PC-3 (cell line): ENCODE data around the gene ASPA.

ENCODE experiments used
- EZH2 ChIP-seq: fragments of 300-600 bp; sonication (generic); IDR thresholded peaks from one replicate; pipeline ENCODE4 v1.6.1; 2017; ENCODE audit warnings: antibody characterized with exemption, mild to moderate bottlenecking, low read length; ENCODE audit not compliant: unreplicated experiment
- EZH2phosphoT487 ChIP-seq: fragments of 300-600 bp; sonication (generic); IDR thresholded peaks from 2 replicates; pipeline ENCODE4 v1.6.1; 2018; ENCODE audit warnings: mild to moderate bottlenecking, antibody characterized with exemption, low read length, borderline replicate concordance
- TF ChIP-seq, protein P1 (sequence below): fragments of 300-600 bp; sonication (generic); conservative IDR thresholded peaks from 2 replicates; pipeline ENCODE4 v1.5.1; 2017; ENCODE audit warnings: antibody characterized with exemption, low read depth, mild to moderate bottlenecking, low read length

- TF ChIP-seq, protein P1, sequence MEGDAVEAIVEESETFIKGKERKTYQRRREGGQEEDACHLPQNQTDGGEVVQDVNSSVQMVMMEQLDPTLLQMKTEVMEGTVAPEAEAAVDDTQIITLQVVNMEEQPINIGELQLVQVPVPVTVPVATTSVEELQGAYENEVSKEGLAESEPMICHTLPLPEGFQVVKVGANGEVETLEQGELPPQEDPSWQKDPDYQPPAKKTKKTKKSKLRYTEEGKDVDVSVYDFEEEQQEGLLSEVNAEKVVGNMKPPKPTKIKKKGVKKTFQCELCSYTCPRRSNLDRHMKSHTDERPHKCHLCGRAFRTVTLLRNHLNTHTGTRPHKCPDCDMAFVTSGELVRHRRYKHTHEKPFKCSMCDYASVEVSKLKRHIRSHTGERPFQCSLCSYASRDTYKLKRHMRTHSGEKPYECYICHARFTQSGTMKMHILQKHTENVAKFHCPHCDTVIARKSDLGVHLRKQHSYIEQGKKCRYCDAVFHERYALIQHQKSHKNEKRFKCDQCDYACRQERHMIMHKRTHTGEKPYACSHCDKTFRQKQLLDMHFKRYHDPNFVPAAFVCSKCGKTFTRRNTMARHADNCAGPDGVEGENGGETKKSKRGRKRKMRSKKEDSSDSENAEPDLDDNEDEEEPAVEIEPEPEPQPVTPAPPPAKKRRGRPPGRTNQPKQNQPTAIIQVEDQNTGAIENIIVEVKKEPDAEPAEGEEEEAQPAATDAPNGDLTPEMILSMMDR, result no peak
- TF ChIP-seq EZH2 (no peak), EZH2phosphoT487 (no peak)
Observed at GRCh38 chr17:3507869-3508268, 32.1 kb downstream of the ASPA start.
